GM18873 (cell line): ENCODE data around the gene STIP1.
"Not testable (repeated sequence)": the region's sequence is repeated elsewhere in the genome, so short reads cannot be mapped to it uniquely, and the experiment has no call there.

Experiments used
- ATAC-seq: cut with Tn5 transposase; IDR thresholded peaks from one replicate; pipeline ENCODE4 v1.9.1; 2021; ENCODE audit warnings: mild to moderate bottlenecking, moderate library complexity, moderate number of reproducible peaks; ENCODE audit not compliant: unreplicated experiment, low FRiP score

Gene STIP1

DNA sequence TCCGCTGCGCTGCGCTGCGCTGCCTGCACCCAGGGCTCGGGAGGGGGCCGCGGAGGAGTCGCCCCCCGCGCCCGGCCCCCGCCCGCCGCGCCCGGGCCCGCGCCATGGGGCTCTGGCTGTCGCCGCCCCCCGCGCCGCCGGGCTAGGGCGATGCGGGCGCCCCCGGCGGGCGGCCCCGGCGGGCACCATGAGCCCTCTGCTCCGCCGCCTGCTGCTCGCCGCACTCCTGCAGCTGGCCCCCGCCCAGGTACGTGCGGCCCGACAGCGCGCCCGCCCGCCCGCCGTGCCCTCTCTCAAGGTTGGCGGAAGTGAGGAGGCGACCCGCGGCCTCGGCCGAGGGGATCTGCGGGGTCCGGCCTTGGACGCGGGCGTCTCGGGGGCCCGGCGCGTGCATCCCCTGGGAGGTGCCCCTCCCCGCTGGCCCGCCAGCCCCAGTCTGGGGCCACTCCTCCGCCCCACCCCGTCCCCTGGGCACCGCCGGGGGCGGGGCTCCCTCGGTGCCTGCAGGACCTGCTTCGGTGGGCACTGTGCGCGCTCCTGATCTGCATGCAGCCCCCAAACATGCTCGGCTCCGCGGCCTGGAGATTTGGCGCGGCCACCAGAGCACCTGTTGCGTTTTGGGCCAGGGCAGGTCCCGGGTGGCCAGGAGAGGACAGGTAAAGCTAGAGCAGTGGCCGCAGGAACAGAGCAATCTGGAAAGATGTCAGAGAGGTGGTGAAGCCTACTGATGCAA, 48.8 kb downstream of the STIP1 start:
- no peak for ATAC-seq

DNA sequence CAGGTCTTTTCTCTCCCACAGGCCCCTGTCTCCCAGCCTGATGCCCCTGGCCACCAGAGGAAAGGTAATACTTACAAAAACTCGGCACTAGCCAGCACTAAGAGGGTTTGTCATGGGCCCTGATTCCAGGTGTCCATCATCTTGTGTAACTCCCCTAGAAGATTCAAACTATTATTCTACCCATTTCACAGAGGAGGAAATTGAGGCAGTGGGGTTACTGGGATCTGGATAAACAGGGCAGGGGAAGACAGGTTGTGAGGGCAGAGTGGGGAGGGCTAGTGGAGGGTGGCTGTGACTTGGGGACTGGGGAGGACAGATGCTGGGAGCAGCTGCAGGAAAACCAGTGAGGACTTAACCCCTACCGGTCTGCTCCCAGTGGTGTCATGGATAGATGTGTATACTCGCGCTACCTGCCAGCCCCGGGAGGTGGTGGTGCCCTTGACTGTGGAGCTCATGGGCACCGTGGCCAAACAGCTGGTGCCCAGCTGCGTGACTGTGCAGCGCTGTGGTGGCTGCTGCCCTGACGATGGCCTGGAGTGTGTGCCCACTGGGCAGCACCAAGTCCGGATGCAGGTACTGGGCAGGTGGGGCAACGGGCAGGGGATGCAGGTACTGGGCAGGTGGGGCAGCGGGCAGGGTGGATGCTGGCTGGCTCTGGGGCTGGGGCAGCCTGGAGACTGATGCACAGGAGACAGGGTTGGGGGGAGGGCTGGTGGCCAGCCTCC, 49.6 kb downstream of the STIP1 start:
- no peak for ATAC-seq

GRCh38 chr11:64237484-64237951, 51.5 kb downstream of the STIP1 start:
- no peak for ATAC-seq

GRCh38 chr11:64238076-64238475, 52.1 kb downstream of the STIP1 start:
- no peak for ATAC-seq

DNA sequence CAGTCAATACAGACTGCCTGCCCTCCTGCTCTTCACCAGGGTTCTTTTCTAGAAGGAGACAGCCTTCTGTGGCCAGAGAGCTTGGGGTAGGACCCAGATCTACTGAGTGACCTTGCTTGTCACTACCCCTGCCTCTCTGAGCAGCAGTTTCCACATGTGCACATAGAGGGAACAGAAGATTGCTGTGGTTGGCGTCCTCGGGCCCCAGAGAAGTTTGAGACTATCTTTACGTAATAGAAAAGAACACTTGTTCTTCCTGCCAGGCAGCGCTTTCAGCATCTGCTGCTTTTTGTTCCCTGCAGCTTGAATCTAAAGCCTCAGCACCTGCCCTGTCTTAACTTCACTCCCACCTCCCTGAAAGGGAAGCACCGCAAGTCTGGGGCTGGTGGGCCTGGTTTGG, 53.0 kb downstream of the STIP1 start:
- no peak for ATAC-seq

- no peak for ATAC-seq
Measured at GRCh38 chr11:64239662-64240434, 53.9 kb downstream of the STIP1 start.

DNA sequence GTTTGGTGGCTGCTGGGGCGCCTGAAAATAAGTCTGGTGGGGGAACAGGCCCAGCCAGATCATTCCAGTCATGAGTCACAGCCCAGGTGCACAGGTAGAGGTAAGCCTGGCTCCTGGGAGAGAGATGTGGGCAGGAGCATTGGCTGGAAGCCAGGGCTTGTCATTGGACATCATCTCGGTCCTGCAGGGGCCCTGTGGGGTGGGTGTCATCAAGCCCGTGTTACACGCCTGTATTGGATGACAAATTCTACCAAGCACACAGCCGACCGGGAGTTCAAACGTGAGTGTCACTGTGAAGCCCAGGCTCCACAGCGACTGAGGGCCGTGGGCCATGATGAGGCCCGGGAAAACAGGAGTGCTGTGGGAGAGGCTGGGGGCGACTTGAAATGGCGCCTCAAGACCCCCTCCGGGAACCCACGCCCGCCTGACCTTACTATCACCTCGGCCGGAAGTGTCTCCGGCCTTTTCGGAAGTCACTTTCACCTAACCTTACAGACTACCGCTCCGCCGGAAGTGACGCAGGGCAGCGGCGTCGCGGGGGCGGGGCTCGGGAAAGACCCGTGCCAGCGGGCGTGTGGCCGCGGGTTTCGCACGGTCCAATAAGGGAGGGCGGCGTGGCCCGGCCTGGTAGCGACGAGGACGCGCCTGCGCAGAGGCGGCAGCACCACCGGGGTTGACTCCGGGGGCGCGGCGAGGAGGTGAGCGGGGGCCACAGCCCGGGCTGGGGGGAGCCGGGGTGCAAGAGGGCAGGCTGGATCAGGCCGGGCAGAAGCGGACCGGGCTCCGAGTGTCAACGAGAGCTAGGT, 54.7 kb downstream of the STIP1 start, which contains the start of gene FKBP2:
TSS of gene FKBP2 (plus strand) at position 661 of the 806 bp plus-strand sequence. CDS start 1,293 bp downstream, outside the sequence.
- peak; percentile 44 for ATAC-seq

DNA sequence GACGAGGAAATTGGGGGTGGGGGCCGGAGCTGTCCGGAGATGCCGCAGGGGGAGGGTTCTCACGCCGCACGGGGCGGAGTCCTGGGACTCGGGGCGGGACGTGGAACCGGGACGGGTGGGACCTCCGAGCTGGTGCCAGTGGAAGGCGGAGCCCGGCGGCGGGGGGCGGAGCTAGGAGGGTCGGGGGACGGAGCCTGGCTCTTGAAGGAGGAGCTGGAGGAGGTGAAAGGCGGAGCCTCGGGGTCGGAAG, 55.2 kb downstream of the STIP1 start:
- ATAC-seq = no peak

- ATAC-seq = peak; percentile 49
Measured at GRCh38 chr11:64241491-64242374, 55.8 kb downstream of the STIP1 start.

- no peak for ATAC-seq
Measured at GRCh38 chr11:64243236-64243854, 57.4 kb downstream of the STIP1 start.

- ATAC-seq = no peak
Measured at GRCh38 chr11:64244107-64244506, 58.1 kb downstream of the STIP1 start.

DNA sequence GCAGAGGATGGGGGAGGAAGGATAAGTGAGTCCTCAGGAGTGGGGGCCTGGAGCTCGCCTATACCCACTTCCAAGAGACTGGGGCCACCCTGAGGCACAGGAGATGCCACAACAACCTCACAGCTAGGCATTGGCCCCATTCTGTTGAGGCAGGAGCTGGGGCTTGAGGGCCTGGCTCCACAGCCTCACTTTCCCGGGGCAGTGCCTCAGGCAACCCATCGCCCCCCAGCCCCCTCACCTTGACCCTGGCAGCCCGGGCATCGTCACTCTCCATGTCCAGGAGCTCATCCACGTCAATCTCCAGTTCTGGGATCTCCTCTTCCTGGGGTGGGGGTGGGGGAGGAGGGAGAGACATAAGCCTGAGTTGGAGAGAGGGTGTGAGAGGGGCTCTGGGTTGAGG, 59.0 kb downstream of the STIP1 start:
- ATAC-seq = no peak

DNA sequence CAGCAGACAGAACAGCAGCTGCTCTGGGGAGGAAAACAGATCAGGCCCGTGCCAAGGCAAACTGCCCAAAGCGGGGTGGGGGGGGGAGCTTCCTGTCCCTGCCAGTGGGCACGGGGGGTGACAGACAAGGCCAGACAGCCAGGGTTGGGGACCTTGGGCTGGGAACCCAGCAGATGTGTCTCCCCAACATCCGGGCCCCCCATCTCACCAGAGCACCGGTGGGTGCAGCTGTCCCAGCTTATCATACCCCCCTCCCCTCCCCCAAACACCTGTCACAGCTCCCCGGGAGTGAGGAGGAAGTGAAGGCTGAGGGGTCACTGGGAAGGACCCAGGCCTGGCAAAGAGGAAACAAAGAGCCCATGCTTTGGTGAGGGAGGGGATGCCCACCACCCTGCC, 59.4 kb downstream of the STIP1 start:
- ATAC-seq = no peak

GRCh38 chr11:64245797-64246620, 60.0 kb downstream of the STIP1 start:
- ATAC-seq = no peak

DNA sequence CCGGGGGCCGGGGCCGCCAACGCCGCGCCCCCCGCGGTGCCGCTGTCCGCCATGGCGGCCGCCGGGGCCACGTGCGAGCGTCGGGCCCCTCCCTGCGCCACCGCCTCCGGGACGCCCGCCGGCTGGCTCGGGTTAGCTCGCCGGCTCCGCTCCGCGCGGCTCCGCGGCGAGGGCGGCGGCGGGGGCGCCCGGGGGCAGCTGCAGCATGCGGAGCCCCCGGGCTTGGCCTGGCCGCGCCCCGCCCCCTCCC, 60.6 kb downstream of the STIP1 start:
- ATAC-seq = not testable (repeated sequence)

DNA sequence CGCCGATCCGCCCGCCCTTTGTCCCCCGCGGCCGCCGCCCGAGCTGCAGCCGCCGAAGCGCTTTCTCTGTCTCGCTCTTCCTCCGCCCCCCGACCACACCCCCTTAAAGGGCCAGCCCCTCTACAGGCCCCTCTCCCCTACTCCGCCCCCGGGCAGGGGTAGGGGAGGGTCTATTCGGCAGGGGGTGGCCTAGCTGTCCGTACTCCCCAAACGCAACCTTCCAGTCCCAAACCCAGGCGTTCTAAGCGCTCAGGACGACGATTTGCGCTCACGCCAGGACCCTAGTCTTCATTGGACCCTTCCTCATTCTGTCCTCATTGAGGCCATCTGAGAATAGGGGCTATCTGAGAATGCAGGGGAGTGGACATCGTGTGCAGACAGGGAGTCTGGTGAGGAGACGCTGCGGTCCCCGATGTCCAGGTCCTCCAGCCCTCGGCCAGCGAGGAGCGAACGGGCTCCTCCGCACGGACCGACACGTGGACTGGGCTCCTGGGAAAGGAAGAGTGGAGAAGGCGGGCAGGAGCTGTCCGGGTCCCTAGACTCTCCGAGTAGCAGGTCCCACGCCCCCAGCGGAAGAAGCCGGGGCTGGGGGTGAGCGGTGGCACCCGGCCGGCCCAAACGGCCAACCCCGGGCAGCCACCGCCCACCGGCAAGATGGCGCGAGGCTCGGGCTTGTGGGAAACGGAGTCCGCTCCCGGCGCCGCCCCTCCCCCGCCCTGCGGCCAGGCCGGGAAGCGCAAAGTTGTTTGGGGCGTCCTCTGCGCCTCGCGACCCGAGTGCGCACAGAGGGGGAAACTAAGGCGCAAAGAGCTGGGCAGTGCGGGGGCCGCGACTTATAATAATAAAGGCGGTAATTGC, 61.1 kb downstream of the STIP1 start, which contains the start of gene PPP1R14B:
TSS of gene PPP1R14B (minus strand) at position 73 of the 858 bp plus-strand sequence. CDS start 270 bp downstream, outside the sequence.
- ATAC-seq = no peak

GRCh38 chr11:64247729-64248531, 62.0 kb downstream of the STIP1 start:
- no peak for ATAC-seq
